HCT116 (cell line): Measurements from ENCODE around the gene PRR36. TPM values are rescaled to one million over a fixed set of nuclear protein-coding genes. Genes with fewer than 3 reads are reported as not detected.

Experiments used
- ATAC-seq: fragments of 200-7000 bp; cut with Tn5 transposase; 2 replicates; pipeline ENCODE4 v1.9.1; 2020; ENCODE audit warnings: mild to moderate bottlenecking, moderate library complexity
- BruUV-seq: library from RNA; stranded (reverse); fragments of 400-500 nt; replicated peaks from 2 replicates; lab custom pipeline; 2021; lab: Mats Ljungman, UMichigan
- CTCF ChIA-PET: fragments of 300-600 bp; sonication (Branson Sonifier 250); formaldehyde crosslinking; loops from one replicate; lab custom pipeline; 2021; ENCODE audit warnings: antibody characterized with exemption; lab: Charles Lee
- POLR2A ChIA-PET: fragments of 300-600, 350-600 bp; sonication (Branson Sonifier 250); formaldehyde crosslinking; loops from one replicate; lab custom pipeline; 2021; ENCODE audit warnings: antibody characterized with exemption; lab: Charles Lee
- RAD21 ChIA-PET, 2 experiments: fragments of 300-600 bp; sonication (Branson Sonifier 250); formaldehyde crosslinking; loops; one replicate each; lab custom pipeline; 2023; ENCODE audit warnings: low total read pairs in 2 of 2; ENCODE audit not compliant: uncharacterized antibody in 2 of 2, unreplicated experiment in 2 of 2, low non-redundant PET in 1 of 2; lab: Charles Lee
- DNase-seq: peaks from one replicate; pipeline ENCODE4 v3.0.0-alpha.2; 2010; ENCODE audit warnings: low read depth, low spot score
- H2AFZ ChIP-seq: fragments of 200-600 bp; shearing (Covaris generic), sonication (generic); 2 replicates; pipeline ENCODE4 v1.6.1; 2017; ENCODE audit warnings: low read depth, mixed run types, mixed read lengths, antibody characterized with exemption, low read length; ENCODE audit not compliant: poor library complexity, severe bottlenecking
- H3K27ac ChIP-seq: 2 replicates; pipeline ENCODE4 v1.5.1; 2012; ENCODE audit warnings: low read depth, low read length
- H3K27me3 ChIP-seq: fragments of 200-600 bp; sonication (generic); 2 replicates; pipeline ENCODE4 v1.6.1; 2016; ENCODE audit warnings: mixed run types, low read length, mixed read lengths; ENCODE audit not compliant: insufficient read depth
- H3K36me3 ChIP-seq, 2 experiments: fragments of 200-500 bp in 1 of 2; fragments of 200-600 bp in 1 of 2; sonication (Bioruptor generic) in 1 of 2; sonication (generic) in 1 of 2; 2 replicates each; pipeline versions ENCODE4 v1.5.1 to v1.6.1; 2014 to 2016; ENCODE audit warnings: low read length in 2 of 2, inconsistent platforms in 1 of 2, mixed read lengths in 1 of 2, mixed run types in 1 of 2; ENCODE audit not compliant: insufficient read depth in 2 of 2, control insufficient read depth in 1 of 2
- H3K4me1 ChIP-seq, 2 experiments: fragments of 200-600 bp in 1 of 2; sonication (generic) in 1 of 2; 2 replicates each; pipeline versions ENCODE4 v1.5.1 to v1.6.1; 2012 to 2017; ENCODE audit warnings: low read length in 2 of 2, inconsistent platforms in 1 of 2, mild to moderate bottlenecking in 1 of 2, mixed read lengths in 1 of 2, mixed run types in 1 of 2, moderate library complexity in 1 of 2; ENCODE audit not compliant: insufficient read depth in 2 of 2, control insufficient read depth in 1 of 2
- H3K4me2 ChIP-seq: fragments of 200-600 bp; sonication (generic); 2 replicates; pipeline ENCODE4 v1.6.1; 2017; ENCODE audit warnings: mixed run types, low read length, mixed read lengths
- H3K4me3 ChIP-seq, 2 experiments: fragments of 200-600 bp in 1 of 2; sonication (generic) in 1 of 2; replicated peaks in 1 of 2; 2 replicates each; pipeline ENCODE4 v1.5.1; 2011 to 2016; ENCODE audit warnings: low read length in 2 of 2, control low read depth in 1 of 2, low read depth in 1 of 2, mild to moderate bottlenecking in 1 of 2, mixed read lengths in 1 of 2, mixed run types in 1 of 2
- H3K79me2 ChIP-seq: fragments of 200-600 bp; sonication (generic); 2 replicates; pipeline ENCODE4 v1.6.1; 2017; ENCODE audit warnings: mild to moderate bottlenecking, mixed run types, low read length, moderate library complexity, mixed read lengths; ENCODE audit not compliant: insufficient read depth
- H3K9ac ChIP-seq: fragments of 200-600 bp; sonication (generic); 2 replicates; pipeline ENCODE4 v1.6.1; 2016; ENCODE audit warnings: low read length, mixed read lengths
- H3K9me2 ChIP-seq: fragments of 200-600 bp; sonication (generic), shearing (Covaris generic); 2 replicates; pipeline ENCODE4 v1.6.1; 2017; ENCODE audit warnings: mixed run types, mild to moderate bottlenecking, moderate library complexity; ENCODE audit not compliant: insufficient read depth
- H3K9me3 ChIP-seq, 2 experiments: fragments of 200-500 bp in 1 of 2; fragments of 200-600 bp in 1 of 2; sonication (Bioruptor generic) in 1 of 2; sonication (generic) in 1 of 2; 2 replicates each; pipeline ENCODE4 v1.6.1; 2014 to 2017; ENCODE audit warnings: low read length in 2 of 2, mixed read lengths in 2 of 2, inconsistent platforms in 1 of 2, low read depth in 1 of 2, mild to moderate bottlenecking in 1 of 2, mixed run types in 1 of 2, moderate library complexity in 1 of 2; ENCODE audit not compliant: control insufficient read depth in 1 of 2, insufficient read depth in 1 of 2
- H4K20me1 ChIP-seq: fragments of 200-600 bp; sonication (generic), shearing (Covaris generic); 2 replicates; pipeline ENCODE4 v1.6.1; 2017; ENCODE audit warnings: mixed run types, mild to moderate bottlenecking, moderate library complexity; ENCODE audit not compliant: insufficient read depth
- ATF3 ChIP-seq: IDR thresholded peaks from 2 replicates; pipeline ENCODE4 v1.6.1; 2012
- EGR1 ChIP-seq: IDR thresholded peaks from 2 replicates; pipeline ENCODE4 v1.6.1; 2012; ENCODE audit warnings: low read depth
- EZH2phosphoT487 ChIP-seq: fragments of 200-600 bp; IDR thresholded peaks from 2 replicates; pipeline ENCODE4 v1.6.1; 2018; ENCODE audit warnings: antibody characterized with exemption, borderline replicate concordance
- FOSL1 ChIP-seq: IDR thresholded peaks from 2 replicates; pipeline ENCODE4 v1.6.1; 2012; ENCODE audit warnings: low read depth
- MAX ChIP-seq: IDR thresholded peaks from 2 replicates; pipeline ENCODE4 v1.6.1; 2012
- POLR2A ChIP-seq: IDR thresholded peaks from 2 replicates; pipeline ENCODE4 v1.7.0; 2011; ENCODE audit warnings: borderline replicate concordance; ENCODE audit not compliant: insufficient read depth, insufficient read length; ENCODE audit errors: extremely low read depth
- SRF ChIP-seq: IDR thresholded peaks from 2 replicates; pipeline ENCODE4 v1.6.1; 2012; ENCODE audit warnings: low read depth
- TCF7L2 ChIP-seq: IDR thresholded peaks from 2 replicates; pipeline ENCODE4 v1.7.0; 2011; ENCODE audit warnings: borderline replicate concordance, inconsistent platforms; ENCODE audit not compliant: insufficient read depth, insufficient read length; ENCODE audit errors: extremely low read depth
- ZBTB33 ChIP-seq: IDR thresholded peaks from 2 replicates; pipeline ENCODE4 v1.6.1; 2011; ENCODE audit warnings: mild to moderate bottlenecking, low read length, moderate library complexity; ENCODE audit not compliant: insufficient replicate concordance; ENCODE audit errors: extremely low read depth
- ZNF274 ChIP-seq: fragments of 200-500 bp; sonication (Bioruptor generic); IDR thresholded peaks from 2 replicates; pipeline ENCODE4 v1.6.1; 2014; ENCODE audit warnings: mild to moderate bottlenecking, low read depth, low read length, inconsistent platforms
- intact Hi-C: fragments of 100-400 bp; cut with micrococcal nuclease; formaldehyde crosslinking; loops from 2 replicates; pipeline ENCODE4 v1.10.0; 2022
- total RNA-seq: library from RNA; stranded (reverse); gene quantifications from one replicate; pipeline ENCODE4 v1.2.1, GENCODE V29; 2021; ENCODE audit not compliant: unreplicated experiment

Gene PRR36
- total RNA-seq, 1 experiment from 2014 or later, result 7.5 TPM

GRCh38 chr19:7898967-7899366 lies 24.8 kb upstream of the PRR36 start:
- H2AFZ ChIP-seq, result no peak overlapping the region
- ChIA-PET CTCF (no interaction called here), RAD21 (no interaction called here), POLR2A (interaction anchor here (1.5 kb wide), 1 partner anchor 45 kb away, joined by 3 read pairs; the partner anchor contains the start of gene TIMM44)
- no peak overlapping the region for H3K9ac ChIP-seq
- no peaks in the 10 kb centered on the region for H3K27me3 ChIP-seq
- no peaks in the 10 kb centered on the region for H3K9me2 ChIP-seq
- ATAC-seq (no peak), DNase-seq (no peak)
- no peak overlapping the region for H3K4me3 ChIP-seq
- H4K20me1 ChIP-seq, result no peaks in the 10 kb centered on the region
- no peaks in the 10 kb centered on the region for H3K9me3 ChIP-seq
- peaks cover 0 to 9% of the 10 kb centered on the region in 2 experiments; a peak in 2 of 4 replicates for H3K36me3 ChIP-seq
- TF ChIP-seq SRF (no peak), EGR1 (no peak), ATF3 (no peak), ZBTB33 (no peak), MAX (no peak), ZNF274 (no peak)
- no peak overlapping the region for H3K27ac ChIP-seq
- no TSS peak for BruUV-seq
- intact Hi-C loops, result no loop called here
- no peak overlapping the region for H3K4me2 ChIP-seq
- H3K79me2 ChIP-seq, result peaks cover 14% of the 10 kb centered on the region; the same call in 1 of the 2 replicates
- H3K4me1 ChIP-seq, result peaks cover 0 to 16% of the 10 kb centered on the region in 2 experiments; a peak in 2 of 4 replicates

GRCh38 chr19:7897292-7897691 lies 23.1 kb upstream of the PRR36 start:
- H4K20me1 ChIP-seq, result no peaks in the 10 kb centered on the region
- H3K9ac ChIP-seq, result no peak overlapping the region
- H2AFZ ChIP-seq, result no peak overlapping the region
- H3K36me3 ChIP-seq, result peaks cover 0 to 9% of the 10 kb centered on the region in 2 experiments; a peak in 2 of 4 replicates
- H3K9me3 ChIP-seq, result no peaks in the 10 kb centered on the region
- no peak overlapping the region for H3K4me2 ChIP-seq
- H3K9me2 ChIP-seq, result no peaks in the 10 kb centered on the region
- BruUV-seq, result no TSS peak
- ATAC-seq (no peak), DNase-seq (no peak)
- no peak overlapping the region for H3K4me3 ChIP-seq
- peaks cover 12% of the 10 kb centered on the region for H3K79me2 ChIP-seq
- H3K4me1 ChIP-seq, result peaks cover 0 to 6% of the 10 kb centered on the region in 2 experiments; a peak in 2 of 4 replicates
- no peaks in the 10 kb centered on the region for H3K27me3 ChIP-seq
- H3K27ac ChIP-seq, result no peak overlapping the region
- CTCF ChIA-PET, result no interaction called here
- POLR2A ChIA-PET, result no interaction called here
- RAD21 ChIA-PET, result no interaction called here
- intact Hi-C loops, result no loop called here
- TF ChIP-seq ZNF274 (no peak), ZBTB33 (no peak), EZH2phosphoT487 (no peak), POLR2A (no peak), ATF3 (no peak), TCF7L2 (no peak), FOSL1 (no peak)
